ENCODE measurements around the gene ODAD3.
"Not testable (repeated sequence)": the region's sequence is repeated elsewhere in the genome, so short reads cannot be mapped to it uniquely, and the experiment has no call there.

ODAD3 gene

GRCh38 chr19:11445141-11445540, 10.2 kb upstream of the ODAD3 start:
- TF ChIP-seq ZFX (IDR thresholded peaks at IDR 0.05) (no peak), CTCF (conservative IDR thresholded peaks at IDR 0.05) (no peak)
- H3K27ac ChIP-seq: no peak overlapping the region

- TF ChIP-seq CTCF (conservative IDR thresholded peaks at IDR 0.05): no peak
- H3K27ac ChIP-seq: no peak overlapping the region
These were observed 9.1 kb upstream of the ODAD3 start for GRCh38 chr19:11444059-11444458.

- TF ChIP-seq CTCF (conservative IDR thresholded peaks at IDR 0.05) (no peak), ZFX (IDR thresholded peaks at IDR 0.05) (no peak)
- H3K27ac ChIP-seq: no peak overlapping the region
These were observed 3.0 kb upstream of the ODAD3 start for GRCh38 chr19:11437955-11438354.

- TF ChIP-seq CTCF (conservative IDR thresholded peaks at IDR 0.05) (no peak), ZFX (IDR thresholded peaks at IDR 0.05) (no peak)
- peak overlapping the region; percentile 78 for H3K27ac ChIP-seq
These were observed 952 bp upstream of the ODAD3 start for GRCh38 chr19:11435833-11436313.

- TF ChIP-seq ZFX (IDR thresholded peaks at IDR 0.05) (no peak), CTCF (conservative IDR thresholded peaks at IDR 0.05) (no peak)
- peak overlapping the region; percentile 78 for H3K27ac ChIP-seq
These were observed 241 bp downstream of the ODAD3 start for GRCh38 chr19:11434703-11435056.

GRCh38 chr19:11433526-11433925, 1.4 kb downstream of the ODAD3 start:
- H3K27ac ChIP-seq: not testable (repeated sequence)

GRCh38 chr19:11426656-11427055, 8.3 kb downstream of the ODAD3 start:
- no peak overlapping the region for H3K27ac ChIP-seq
- TF ChIP-seq ZFX (IDR thresholded peaks at IDR 0.05): no peak
- no peak for TF ChIP-seq CTCF (conservative IDR thresholded peaks at IDR 0.05)

- no peak for TF ChIP-seq CTCF (conservative IDR thresholded peaks at IDR 0.05)
- no peak for TF ChIP-seq ZFX (IDR thresholded peaks at IDR 0.05)
- H3K27ac ChIP-seq: no peak overlapping the region
These were observed 9.0 kb downstream of the ODAD3 start for GRCh38 chr19:11425719-11426457.

Measured in C4-2B (cell line).